SK-N-SH treated with all-trans-retinoic acid at 6 μM for 48 hours (cell line): Measurements from ENCODE around the gene YOD1.
A peak's percentile ranks its signal among the peaks of the same experiment; 100 is the strongest.

Source experiments
- ATAC-seq: fragments of 200-7000 bp; cut with Tn5 transposase; 3 replicates; pipeline ENCODE4 v1.9.1; 2020; ENCODE audit warnings: mild to moderate bottlenecking, moderate library complexity
- ARNTL ChIP-seq: fragments of 450-650 bp; formaldehyde crosslinking; IDR thresholded peaks from 2 replicates; pipeline ENCODE4 v1.5.0; 2020; ENCODE audit warnings: low read depth, mild to moderate bottlenecking, moderate library complexity, borderline replicate concordance
- BACH2 ChIP-seq: fragments of 250-450 bp; sonication (Bioruptor Pico); IDR thresholded peaks from 2 replicates; pipeline ENCODE4 v1.9.0; 2021; ENCODE audit warnings: mild to moderate bottlenecking, borderline replicate concordance
- CREB5 ChIP-seq: fragments of 250-450 bp; sonication (Bioruptor Pico); IDR thresholded peaks from 2 replicates; pipeline ENCODE4 v1.5.1; 2020; ENCODE audit warnings: low read depth, mild to moderate bottlenecking, moderate library complexity
- CSDC2 ChIP-seq: fragments of 250-450 bp; sonication (Bioruptor Pico); IDR thresholded peaks from 2 replicates; pipeline ENCODE4 v1.5.0; 2020; ENCODE audit warnings: mild to moderate bottlenecking, moderate library complexity
- CSRNP3 ChIP-seq: fragments of 250-450 bp; sonication (Bioruptor Pico); IDR thresholded peaks from 2 replicates; pipeline ENCODE4 v1.5.1; 2021; ENCODE audit warnings: mild to moderate bottlenecking, moderate library complexity
- ESRRG ChIP-seq: fragments of 250-450 bp; sonication (Bioruptor Pico); IDR thresholded peaks from 2 replicates; pipeline ENCODE4 v1.6.1; 2021; ENCODE audit warnings: mild to moderate bottlenecking
- GLIS3 ChIP-seq: fragments of 250-450 bp; sonication (Bioruptor Pico); IDR thresholded peaks from 2 replicates; pipeline ENCODE4 v1.5.0; 2020; ENCODE audit warnings: mild to moderate bottlenecking, moderate library complexity
- ISL1 ChIP-seq: fragments of 250-450 bp; sonication (Bioruptor Pico); IDR thresholded peaks from 2 replicates; pipeline ENCODE4 v2.1.2; 2022; ENCODE audit warnings: mild to moderate bottlenecking, moderate library complexity
- OSR1 ChIP-seq: fragments of 250-450 bp; sonication (Bioruptor Pico); IDR thresholded peaks from 2 replicates; pipeline ENCODE4 v1.8.0; 2022; ENCODE audit warnings: moderate library complexity, mild to moderate bottlenecking, inconsistent platforms
- POU6F1 ChIP-seq: fragments of 250-450 bp; sonication (Bioruptor Pico); IDR thresholded peaks from 2 replicates; pipeline ENCODE4 v1.8.0; 2021; ENCODE audit warnings: low read depth, mild to moderate bottlenecking, moderate library complexity, borderline replicate concordance
- SNAI2 ChIP-seq: fragments of 250-450 bp; sonication (Bioruptor Pico); IDR thresholded peaks from 2 replicates; pipeline ENCODE4 v1.5.0; 2020; ENCODE audit warnings: mild to moderate bottlenecking, moderate library complexity
- TCF4 ChIP-seq: fragments of 250-450 bp; sonication (Bioruptor Pico); IDR thresholded peaks from 2 replicates; pipeline ENCODE4 v1.8.0; 2021; ENCODE audit warnings: mild to moderate bottlenecking, moderate library complexity, borderline replicate concordance
- TOX ChIP-seq: fragments of 250-450 bp; sonication (Bioruptor Pico); IDR thresholded peaks from 2 replicates; pipeline ENCODE4 v1.8.0; 2021; ENCODE audit warnings: mild to moderate bottlenecking, moderate library complexity, borderline replicate concordance
- TSHZ2 ChIP-seq: fragments of 250-450 bp; sonication (Bioruptor Pico); IDR thresholded peaks from 2 replicates; pipeline ENCODE4 v1.5.0; 2020; ENCODE audit warnings: mild to moderate bottlenecking, moderate library complexity
- ZC3H10 ChIP-seq: fragments of 250-450 bp; sonication (Bioruptor Pico); IDR thresholded peaks from 2 replicates; pipeline ENCODE4 v1.5.1; 2021; ENCODE audit warnings: mild to moderate bottlenecking, moderate library complexity
- ZFP3 ChIP-seq: fragments of 250-450 bp; sonication (Bioruptor Pico); IDR thresholded peaks from 2 replicates; pipeline ENCODE4 v1.5.0; 2020; ENCODE audit warnings: mild to moderate bottlenecking, moderate library complexity
- ZFP30 ChIP-seq: fragments of 450-650 bp; formaldehyde crosslinking; IDR thresholded peaks from 2 replicates; pipeline ENCODE4 v1.5.0; 2022; ENCODE audit warnings: mild to moderate bottlenecking, moderate library complexity
- ZNF565 ChIP-seq: fragments of 450-650 bp; formaldehyde crosslinking; conservative IDR thresholded peaks from 2 replicates; pipeline ENCODE4 v1.5.0; 2020; ENCODE audit warnings: low read depth, mild to moderate bottlenecking, moderate library complexity
- ZNF70 ChIP-seq: fragments of 450-650 bp; formaldehyde crosslinking; IDR thresholded peaks from 2 replicates; pipeline ENCODE4 v1.5.0; 2020; ENCODE audit warnings: mild to moderate bottlenecking, moderate library complexity
- ZNF8 ChIP-seq: fragments of 450-650 bp; formaldehyde crosslinking; IDR thresholded peaks from 2 replicates; pipeline ENCODE4 v1.5.0; 2020; ENCODE audit warnings: mild to moderate bottlenecking, moderate library complexity

Gene YOD1

GRCh38 chr1:207020709-207021107, 30.3 kb downstream of the YOD1 start:
- no peak for TF ChIP-seq ZNF8 (CRISPR knock-in tag)
- no peak for ATAC-seq

- ATAC-seq: no peak
- TF ChIP-seq ESRRG (CRISPR knock-in tag) (no peak), TOX (no peak), ISL1 (no peak)
These were observed 30.8 kb downstream of the YOD1 start for GRCh38 chr1:207020065-207020708.

GRCh38 chr1:207019661-207020060, 31.3 kb downstream of the YOD1 start:
- TF ChIP-seq CREB5 (CRISPR knock-in tag): no peak
- no peak for TF ChIP-seq ZFP3 (CRISPR knock-in tag)
- no peak for TF ChIP-seq ARNTL
- no peak for TF ChIP-seq ZFP30 (CRISPR knock-in tag)
- TF ChIP-seq TCF4 (CRISPR knock-in tag): no peak
- TF ChIP-seq BACH2 (CRISPR knock-in tag): no peak
- no peak for TF ChIP-seq ZNF70 (CRISPR knock-in tag)
- no peak for TF ChIP-seq POU6F1 (CRISPR knock-in tag)
- no peak for ATAC-seq

GRCh38 chr1:207019161-207019560, 31.8 kb downstream of the YOD1 start:
- TF ChIP-seq ZNF565 (no peak), ISL1 (no peak), SNAI2 (CRISPR knock-in tag) (no peak), OSR1 (no peak), CSDC2 (CRISPR knock-in tag) (no peak)
- TF ChIP-seq, all 23 proteins: peak for 0

GRCh38 chr1:207018707-207019106, 32.3 kb downstream of the YOD1 start:
- TF ChIP-seq CSRNP3 (no peak), ZNF8 (CRISPR knock-in tag) (no peak)
- ATAC-seq: no peak

More at GRCh38 chr1:207019161-207019560, 31.8 kb downstream of the YOD1 start:
- ATAC-seq: no peak

- ATAC-seq: 0 out of 3 replicates have a peak, but pooled peaks have one; percentile 9
- TF ChIP-seq TSHZ2 (CRISPR knock-in tag) (no peak), ZNF70 (CRISPR knock-in tag) (no peak), GLIS3 (CRISPR knock-in tag) (no peak), ZC3H10 (no peak), ZNF8 (CRISPR knock-in tag) (no peak), POU6F1 (CRISPR knock-in tag) (no peak), ZFP30 (CRISPR knock-in tag) (no peak)
- TF ChIP-seq, all 23 proteins: peak for 0
These were observed 33.1 kb downstream of the YOD1 start for GRCh38 chr1:207017615-207018559.
